Astrocyte of the spinal cord (primary cell): ENCODE results near the gene ZBTB8OS.

ENCODE experiments used
- DNase-seq: peaks from one replicate; pipeline ENCODE4 v3.0.0; 2011; ENCODE audit warnings: low read depth, low spot score
- H3K4me3 ChIP-seq: 2 replicates; pipeline ENCODE4 v1.5.1; 2011; ENCODE audit warnings: low read depth, mild to moderate bottlenecking, low read length, moderate library complexity
- in situ Hi-C: cut with HindIII; loops from 2 replicates; pipeline ENCODE4 v1.10.0; 2017; ENCODE audit warnings: low sequenced_read_pairs
- TF ChIP-seq, protein P1 (sequence below): IDR thresholded peaks from 2 replicates; pipeline ENCODE4 v1.5.1; 2012; ENCODE audit warnings: low read depth, mild to moderate bottlenecking, low read length, inconsistent platforms

Gene ZBTB8OS

DNA sequence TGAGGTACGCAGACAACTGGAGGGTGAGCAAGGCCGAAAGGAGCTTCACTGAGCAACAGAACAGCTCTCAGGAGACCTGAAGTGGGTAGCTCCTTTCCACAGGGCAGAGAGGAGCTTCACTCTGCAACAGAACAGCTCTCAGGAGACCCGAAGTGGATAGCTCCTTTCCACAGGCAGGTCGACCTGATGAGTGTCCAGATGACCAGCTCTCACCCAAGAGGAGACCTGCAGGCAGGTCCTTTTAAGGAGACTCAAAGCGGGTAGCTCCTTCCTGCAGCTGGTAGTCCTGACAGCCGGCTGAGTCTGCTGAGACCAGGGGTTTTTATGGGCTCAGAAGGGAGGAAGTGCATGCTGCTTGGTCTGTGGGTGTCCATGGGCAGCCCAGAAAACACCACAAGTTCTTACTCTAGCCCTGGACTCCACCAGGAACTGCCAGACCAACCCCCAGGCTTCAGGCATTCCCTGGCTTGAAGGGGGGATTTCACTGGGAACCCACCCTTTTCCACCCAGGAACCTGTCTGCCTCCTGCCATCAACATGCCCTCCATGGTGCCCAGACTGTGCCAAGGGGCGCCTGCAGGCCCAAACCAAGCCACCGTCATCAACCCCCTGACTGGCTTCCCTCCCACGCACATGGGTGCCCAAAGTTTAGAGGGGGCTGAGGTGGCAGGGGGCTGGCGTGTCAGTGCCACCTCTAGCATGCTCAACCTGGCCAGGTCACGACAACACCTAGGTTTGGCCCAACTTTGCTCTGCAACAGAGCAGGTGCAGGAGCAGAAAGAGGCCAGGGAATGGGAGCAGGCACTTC lies 43.6 kb downstream of the ZBTB8OS start:
- H3K4me3 ChIP-seq, result no peak overlapping the region
- DNase-seq, result no peak
- in situ Hi-C loops, result no loop called here
- TF ChIP-seq, protein P1, sequence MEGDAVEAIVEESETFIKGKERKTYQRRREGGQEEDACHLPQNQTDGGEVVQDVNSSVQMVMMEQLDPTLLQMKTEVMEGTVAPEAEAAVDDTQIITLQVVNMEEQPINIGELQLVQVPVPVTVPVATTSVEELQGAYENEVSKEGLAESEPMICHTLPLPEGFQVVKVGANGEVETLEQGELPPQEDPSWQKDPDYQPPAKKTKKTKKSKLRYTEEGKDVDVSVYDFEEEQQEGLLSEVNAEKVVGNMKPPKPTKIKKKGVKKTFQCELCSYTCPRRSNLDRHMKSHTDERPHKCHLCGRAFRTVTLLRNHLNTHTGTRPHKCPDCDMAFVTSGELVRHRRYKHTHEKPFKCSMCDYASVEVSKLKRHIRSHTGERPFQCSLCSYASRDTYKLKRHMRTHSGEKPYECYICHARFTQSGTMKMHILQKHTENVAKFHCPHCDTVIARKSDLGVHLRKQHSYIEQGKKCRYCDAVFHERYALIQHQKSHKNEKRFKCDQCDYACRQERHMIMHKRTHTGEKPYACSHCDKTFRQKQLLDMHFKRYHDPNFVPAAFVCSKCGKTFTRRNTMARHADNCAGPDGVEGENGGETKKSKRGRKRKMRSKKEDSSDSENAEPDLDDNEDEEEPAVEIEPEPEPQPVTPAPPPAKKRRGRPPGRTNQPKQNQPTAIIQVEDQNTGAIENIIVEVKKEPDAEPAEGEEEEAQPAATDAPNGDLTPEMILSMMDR, result no peak

DNA sequence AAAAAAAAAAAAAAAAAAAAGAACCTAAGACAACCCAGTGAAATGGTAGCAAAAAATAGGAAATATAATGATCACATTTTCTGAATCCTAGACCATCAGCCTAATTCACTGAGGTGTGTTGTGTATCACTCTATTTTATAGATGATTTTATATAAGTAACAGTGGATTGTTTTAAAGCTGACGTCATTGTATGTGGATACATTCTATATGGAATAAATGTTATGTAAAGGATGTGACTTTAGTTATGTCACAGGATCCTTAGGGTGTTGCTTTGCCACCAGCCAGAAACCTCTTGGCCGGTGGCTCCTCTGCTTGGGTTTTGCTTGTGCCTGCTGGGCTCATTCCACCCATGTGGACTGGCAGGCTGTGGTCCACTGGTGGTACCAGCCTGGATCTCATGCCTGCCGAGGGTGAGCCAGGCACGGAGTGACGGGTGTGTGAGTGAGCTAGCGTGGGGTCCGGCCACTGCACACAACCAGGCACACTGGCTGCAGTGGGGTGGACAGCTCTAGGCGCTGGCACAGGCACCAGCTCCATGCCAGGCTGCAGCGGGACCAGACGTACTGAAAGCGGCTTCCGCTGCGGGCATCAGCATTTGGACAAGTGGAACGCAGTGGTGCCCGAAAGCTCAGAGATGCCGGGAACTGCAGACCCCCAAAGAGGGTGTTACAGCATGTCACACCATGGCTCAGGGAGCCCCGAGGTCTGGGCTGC lies 44.5 kb downstream of the ZBTB8OS start:
- no peak overlapping the region for H3K4me3 ChIP-seq
- TF ChIP-seq, protein P1, result no peak
- DNase-seq, result no peak
- in situ Hi-C loops, result no loop called here

DNA sequence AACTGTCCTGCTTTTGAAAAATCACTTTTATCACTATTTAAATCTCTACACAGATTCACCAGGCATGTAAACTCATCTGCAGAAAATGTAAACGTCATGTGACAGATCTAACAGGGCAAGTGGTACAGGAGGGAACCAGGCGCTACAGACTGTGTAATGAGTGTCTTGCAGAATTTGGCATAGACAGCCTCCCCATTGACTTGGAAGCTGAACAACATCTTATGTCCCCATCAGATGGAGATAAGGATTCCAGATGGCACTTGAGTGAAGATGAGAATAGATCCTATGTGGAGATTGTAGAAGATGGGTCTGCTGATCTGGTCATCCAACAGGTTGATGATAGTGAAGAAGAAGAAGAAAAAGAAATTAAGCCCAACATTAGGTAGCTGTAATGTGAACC lies 50.3 kb downstream of the ZBTB8OS start:
- TF ChIP-seq, protein P1, result no peak

DNA sequence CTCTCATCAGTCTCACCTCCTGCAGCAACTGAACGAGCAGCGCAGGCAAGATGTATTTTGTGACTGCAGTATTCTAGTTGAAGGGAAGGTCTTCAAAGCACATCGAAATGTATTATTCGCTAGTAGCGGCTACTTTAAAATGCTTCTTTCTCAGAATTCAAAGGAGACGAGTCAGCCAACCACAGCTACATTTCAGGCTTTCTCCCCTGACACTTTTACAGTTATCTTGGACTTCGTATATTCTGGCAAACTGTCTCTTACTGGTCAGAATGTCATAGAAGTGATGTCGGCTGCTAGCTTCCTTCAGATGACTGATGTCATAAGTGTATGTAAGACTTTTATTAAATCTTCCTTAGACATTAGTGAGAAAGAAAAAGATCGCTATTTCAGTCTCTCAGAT lies 57.4 kb downstream of the ZBTB8OS start:
- peak; percentile 50 for DNase-seq
- TF ChIP-seq, protein P1, result no peak
- in situ Hi-C loops, result no loop called here
- no peak overlapping the region for H3K4me3 ChIP-seq

More for the DNA sequence above, 50.3 kb downstream of the ZBTB8OS start:
- in situ Hi-C loops, result no loop called here
- H3K4me3 ChIP-seq, result no peak overlapping the region
- no peak for DNase-seq

DNA sequence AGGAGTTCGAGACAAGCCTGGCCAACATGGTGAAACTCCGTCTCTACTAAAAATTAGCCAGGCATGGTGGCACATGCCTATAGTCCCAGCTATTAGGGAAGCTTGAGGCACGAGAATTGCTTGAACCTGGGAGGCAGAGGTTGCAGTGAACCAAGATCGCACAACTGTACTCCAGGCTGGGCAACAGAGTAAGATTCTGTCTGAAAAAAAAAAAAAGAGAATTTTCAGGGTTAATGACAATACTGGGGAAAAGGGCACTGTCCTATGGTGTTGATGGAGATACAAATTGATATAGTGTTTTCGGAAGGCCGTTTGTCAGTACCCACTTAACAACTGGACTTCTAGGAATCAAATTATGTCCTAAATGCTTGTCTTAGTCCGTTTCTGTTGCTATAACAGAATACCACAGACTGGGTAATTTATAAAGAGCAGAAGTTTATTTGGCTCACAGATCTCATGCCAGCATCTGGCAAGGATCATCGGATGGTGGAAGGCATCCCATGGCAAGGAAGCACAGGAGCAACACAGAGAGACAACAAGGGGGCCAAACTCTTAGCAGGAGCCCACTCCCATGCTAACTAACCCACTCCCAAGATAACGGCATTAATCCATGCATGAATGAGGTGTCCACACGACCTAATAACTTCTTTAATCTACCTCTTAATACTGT lies 69.9 kb downstream of the ZBTB8OS start:
- in situ Hi-C loops, result no loop called here
- TF ChIP-seq, protein P1, result no peak
- no peak for DNase-seq
- H3K4me3 ChIP-seq, result no peak overlapping the region
